Measurements from ENCODE around the gene TTLL10.
A peak's percentile ranks its signal among the peaks of the same experiment; 100 is the strongest.

Gene TTLL10

DNA sequence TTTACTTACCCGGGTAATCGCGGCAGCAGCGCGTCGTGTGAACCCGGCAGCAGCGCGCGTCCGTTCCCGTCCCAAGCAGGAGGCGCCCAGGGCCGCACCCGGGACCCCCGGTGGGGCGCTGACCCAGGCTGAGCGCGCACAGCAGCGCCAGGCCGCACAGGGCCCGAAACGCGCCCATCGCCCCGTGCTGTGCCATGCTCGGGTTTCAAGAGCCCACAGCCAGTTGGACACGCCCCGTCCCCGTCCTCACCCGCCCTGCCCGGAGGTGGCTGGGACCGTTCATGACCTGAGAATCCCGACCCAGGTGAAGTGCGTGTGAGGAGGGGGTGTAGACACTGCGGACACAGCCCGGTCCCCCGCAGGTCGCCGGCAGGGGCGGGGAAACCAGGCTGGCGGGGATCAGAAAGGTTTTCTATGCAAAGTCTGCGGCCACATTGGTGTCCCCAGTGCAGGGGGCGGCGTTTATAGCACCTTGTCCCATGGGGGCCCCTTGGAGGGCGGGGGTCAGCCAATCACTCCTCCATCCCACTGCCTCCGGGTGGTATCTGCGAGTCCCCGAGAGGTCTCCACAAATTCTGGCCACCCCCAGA is 32.8 kb downstream of the TTLL10 start, which contains the start of gene TNFRSF18:
Gene TNFRSF18, minus strand, starts transcription at position 217 of the 590 bp plus-strand sequence. Its CDS starts 21 bp downstream, at position 196.
- DNase-seq: peak in 4 of 5 experiments; percentile 15 to 67 (median 38)

DNA sequence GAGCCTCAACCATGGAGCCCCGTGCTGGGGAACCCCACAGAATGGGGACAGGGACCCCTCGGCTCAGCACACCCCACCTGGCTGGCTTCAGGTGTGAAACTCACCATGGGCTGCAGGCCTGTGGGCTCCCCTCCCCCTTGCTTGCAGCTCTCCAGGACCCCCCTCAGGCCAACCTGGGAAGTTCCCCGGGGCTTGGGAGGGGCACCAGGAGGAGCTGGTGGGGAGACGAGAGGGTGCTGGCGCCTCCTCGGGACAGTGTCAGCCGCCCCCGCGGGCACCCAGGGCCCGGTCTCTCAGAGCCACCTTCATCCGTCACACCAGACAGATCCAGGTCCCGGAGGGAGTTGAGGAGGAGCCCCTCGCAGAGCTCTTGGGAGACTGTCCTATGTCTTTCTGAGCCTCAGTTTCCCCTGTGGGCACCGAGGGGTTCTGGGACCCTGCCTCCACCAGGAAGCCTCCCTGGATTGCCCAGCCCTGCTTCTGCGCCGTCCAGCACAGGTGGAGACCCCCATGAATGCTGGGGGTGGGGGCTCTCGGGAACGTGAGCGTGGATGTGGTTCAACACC is 33.4 kb downstream of the TTLL10 start:
- peak in 2 of 5 experiments; percentile 9 to 17 for DNase-seq

DNA sequence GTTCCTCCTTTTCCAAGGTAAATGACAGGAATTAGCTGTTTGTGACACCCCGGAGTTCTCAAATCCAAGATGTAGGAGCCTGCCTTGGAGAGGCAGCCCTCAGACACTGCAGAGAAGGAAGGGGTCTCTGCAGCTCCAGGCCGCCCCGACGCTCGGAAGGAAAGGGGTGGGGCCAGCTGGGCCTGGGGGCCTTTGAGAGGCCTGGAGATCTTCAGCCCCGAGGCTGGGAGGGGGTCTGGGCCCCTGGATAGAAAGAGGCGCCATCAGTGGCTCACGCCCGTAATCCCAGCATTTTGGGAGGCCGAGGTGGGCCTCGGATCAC is 33.9 kb downstream of the TTLL10 start:
- peak in 1 of 5 experiments; percentile 5 for DNase-seq

DNA sequence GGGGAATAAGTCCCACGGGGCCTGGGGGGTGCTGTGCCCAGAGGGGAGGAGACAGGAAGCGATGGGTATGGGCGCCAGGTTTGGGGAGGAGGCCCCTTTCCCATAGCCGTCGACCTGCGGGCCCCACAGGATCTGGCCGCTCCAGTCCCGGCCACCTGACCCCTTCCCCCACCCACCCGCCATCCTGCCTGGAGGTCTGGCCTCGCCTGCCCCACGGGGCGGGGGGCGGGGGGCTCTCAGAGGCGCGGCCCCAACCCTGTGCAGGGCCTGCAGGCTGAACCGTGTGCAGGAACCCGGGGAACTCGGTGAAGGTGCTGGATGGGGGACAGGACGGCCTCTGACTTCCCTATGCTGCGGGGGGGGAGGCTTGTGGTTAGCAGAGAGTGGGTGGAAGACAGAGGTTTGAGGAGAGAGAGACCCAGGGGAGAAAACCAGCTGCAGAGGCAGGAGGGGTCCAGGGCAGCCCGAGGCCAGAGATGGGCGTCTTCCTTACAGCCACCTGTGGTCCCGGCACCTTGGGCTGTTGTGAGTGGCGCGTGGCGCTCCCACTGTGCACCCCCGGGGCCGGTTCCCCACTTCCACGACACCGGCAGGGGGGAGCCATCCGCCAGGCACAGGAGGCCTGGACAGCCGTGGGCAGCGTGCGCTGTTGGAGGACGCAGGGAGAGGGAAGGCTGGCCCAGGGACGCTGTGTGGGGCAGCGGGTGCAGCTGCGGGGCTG is 35.2 kb downstream of the TTLL10 start:
- peak in 3 of 5 experiments; percentile 10 to 71 (median 56) for DNase-seq

DNA sequence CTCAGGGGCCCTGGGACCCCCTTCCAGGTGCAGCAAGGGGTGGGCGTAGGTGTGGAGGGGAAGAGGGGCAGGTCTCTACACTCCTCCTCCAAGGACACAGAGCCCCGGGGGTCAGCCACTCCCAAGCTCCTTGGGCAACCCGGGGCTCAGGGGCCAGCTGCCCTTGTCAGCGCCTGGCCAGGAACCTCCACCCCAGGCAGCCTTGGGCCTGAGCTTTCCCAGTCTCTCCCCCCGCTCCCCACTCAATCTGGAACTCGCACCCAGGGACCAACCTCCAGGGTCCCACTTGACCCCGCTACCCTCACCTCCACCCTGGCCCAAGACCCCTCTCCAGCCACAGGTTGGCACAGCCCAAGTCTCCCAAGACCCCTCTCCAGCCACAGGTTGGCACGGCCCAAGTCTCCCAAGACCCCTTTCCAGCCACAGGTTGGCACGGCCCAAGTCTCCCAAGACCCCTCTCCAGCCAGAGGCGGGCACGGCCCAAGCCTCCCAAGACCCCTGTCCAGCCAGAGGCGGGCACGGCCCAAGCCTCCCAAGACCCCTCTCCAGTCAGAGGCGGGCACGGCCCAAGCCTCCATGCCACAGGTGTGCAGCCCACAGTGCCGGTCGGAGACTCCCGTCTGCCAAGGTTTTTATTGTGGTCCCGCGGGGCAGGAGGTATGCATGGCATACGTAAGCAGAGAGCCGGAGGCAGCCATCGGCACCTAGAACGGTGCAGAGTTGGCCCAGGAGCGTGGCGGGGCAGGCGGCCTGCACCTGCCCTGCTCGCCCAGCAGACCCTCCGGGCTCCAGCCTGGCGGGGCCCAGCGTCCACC is 37.3 kb downstream of the TTLL10 start:
- DNase-seq: peak in 2 of 5 experiments; percentile 7 to 15

DNA sequence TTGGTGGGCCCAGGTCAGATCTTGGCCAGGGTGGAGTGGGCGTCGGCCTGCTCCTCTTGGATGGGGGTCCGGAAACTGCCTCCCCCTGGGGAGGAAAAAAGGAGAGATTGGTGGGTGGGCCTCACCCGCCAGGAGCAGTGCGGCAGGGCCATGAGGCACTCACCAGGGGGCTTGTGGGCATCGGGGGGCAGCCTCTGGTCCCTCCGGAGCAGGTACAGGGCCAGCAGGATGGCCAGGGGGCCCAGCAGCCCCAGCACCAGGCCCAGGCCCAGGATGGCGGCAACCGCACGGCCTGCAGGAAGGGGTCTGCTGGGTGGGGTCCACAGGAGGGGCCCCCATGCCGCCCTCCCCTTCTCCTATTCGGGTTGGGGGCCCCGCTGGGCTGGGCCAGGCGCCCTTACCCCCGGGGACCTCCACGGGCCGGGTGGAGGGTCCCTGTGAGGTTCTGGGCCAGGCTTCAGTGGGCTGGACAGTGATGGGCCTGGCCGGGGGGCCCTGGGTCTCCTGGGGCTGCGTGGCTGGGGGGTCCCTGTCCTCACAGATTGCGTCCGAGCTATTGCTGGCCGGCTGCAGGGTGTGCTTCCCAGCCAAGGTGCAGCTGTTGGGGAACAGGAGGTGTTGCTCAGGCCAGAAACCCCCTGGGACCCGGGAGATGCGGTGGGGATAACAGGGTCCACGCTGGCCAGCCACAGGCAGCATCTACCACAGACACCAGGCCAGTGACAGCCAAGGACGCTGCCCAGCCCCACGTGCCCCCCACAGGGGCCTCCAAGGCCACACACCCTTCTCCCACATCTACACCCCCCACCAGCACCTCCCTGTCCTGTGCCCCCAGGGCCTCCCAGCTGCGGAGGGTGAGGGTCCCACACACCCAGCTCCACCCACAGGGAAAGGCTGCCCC is 38.1 kb downstream of the TTLL10 start:
- peak in 2 of 5 experiments; percentile 6 to 7 for DNase-seq

DNA sequence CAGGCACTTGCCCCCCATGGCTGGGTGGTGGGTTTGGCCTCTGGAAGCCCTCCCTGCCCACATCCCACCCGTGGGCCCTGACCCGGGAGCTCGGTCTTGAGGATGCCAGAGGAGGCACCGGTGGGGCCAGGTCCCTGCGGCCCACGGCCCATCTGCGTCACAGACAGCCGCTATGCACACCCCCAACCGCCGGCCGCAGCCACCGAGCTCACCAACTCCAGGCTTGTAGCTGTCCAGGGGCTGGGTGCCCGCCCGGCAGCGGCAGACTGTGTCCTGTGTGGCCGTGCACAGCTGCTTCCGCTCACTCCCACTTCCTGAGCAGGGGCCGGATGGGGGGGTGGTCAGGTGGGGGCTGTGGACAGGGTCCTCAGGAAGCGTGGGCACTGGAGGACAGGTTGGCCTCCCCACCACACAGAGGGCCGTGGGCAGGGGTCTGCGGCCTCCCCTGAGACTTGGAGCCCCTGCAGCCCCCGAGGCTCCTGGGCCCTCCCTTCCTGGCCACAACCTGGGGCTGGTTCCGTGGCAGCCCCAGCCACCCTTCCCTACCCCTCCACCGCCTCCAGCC is 39.2 kb downstream of the TTLL10 start:
- DNase-seq: peak in 3 of 5 experiments; percentile 36 to 85 (median 73)

DNA sequence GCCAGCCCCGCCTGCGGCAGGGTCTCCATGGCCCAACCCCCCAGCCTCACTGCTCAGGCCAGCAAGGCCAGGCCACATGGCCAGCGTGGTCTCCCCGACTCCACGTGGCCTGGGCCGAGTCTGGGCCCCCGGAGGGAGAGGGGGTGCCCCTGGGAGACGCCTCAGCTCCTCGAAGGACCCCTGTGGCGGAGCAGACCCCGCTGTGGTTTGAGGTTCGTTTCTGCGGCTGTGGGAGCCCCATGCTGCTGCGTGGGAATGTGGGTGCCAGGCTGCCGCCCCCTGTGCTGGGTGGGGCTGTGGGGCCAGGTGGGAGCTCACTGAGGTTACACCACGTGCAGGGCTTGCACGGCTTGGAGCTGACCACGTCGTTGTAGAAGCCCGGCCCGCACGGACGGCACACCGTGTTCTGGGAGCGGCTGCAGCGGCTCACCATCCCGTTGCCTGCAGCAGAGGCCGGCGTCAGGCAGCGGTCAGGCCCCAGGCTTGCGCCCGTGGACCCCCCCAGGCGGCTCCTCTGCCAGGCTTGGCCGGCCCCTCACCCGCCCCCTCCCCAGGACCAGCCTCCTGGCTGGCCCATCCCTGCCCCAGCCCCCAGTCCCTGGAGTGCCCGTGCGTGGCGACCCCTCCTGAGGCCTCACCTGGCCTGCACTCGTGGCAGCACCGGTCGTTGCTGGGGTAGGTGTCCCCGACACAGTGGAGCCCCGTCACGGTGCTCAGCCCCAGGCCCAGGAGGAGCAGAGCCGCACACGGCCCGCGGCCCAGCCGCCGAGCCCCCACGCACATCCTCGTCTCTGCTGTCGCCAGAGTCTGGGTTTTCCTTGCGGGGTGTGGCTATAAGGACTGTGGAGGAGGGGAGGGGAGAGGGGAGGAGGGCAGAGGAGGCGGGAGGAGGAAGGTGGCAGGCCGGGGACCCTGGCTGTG is 39.9 kb downstream of the TTLL10 start, which contains the start of gene TNFRSF4:
Gene TNFRSF4, minus strand, starts transcription at position 809 of the 921 bp plus-strand sequence. Its CDS starts 26 bp downstream, at position 783.
- DNase-seq: peak in 4 of 5 experiments; percentile 32 to 69 (median 52)

DNA sequence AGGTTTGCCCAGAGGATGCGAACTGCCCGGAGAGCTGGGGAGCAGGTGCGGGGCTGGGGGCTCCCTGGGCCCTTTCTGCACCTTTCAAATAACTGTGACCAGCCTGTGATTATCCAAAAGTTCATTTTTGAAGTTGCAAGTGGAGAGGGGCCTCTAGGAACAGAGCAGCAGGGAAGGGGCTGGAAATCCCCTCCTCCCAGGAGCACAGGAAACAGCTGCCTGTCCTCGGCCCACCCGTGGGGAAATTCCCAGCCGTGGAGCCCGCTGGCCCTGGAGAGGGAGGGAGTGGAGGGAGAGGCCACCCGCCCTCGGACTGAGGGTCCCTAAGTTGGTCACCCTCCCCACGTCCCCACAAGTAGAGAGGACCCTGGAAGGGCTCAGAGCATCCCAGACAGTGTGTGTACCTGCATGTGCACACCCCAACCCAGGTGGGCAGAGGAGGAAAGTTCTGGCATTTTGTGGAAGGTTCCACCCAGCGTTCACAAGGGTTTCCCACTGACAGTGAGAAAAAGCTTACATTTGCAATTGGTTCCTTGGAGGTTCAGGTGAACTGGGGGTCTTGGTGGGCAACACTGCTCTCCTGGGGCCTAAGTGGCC is 41.5 kb downstream of the TTLL10 start:
- DNase-seq: no peak

DNA sequence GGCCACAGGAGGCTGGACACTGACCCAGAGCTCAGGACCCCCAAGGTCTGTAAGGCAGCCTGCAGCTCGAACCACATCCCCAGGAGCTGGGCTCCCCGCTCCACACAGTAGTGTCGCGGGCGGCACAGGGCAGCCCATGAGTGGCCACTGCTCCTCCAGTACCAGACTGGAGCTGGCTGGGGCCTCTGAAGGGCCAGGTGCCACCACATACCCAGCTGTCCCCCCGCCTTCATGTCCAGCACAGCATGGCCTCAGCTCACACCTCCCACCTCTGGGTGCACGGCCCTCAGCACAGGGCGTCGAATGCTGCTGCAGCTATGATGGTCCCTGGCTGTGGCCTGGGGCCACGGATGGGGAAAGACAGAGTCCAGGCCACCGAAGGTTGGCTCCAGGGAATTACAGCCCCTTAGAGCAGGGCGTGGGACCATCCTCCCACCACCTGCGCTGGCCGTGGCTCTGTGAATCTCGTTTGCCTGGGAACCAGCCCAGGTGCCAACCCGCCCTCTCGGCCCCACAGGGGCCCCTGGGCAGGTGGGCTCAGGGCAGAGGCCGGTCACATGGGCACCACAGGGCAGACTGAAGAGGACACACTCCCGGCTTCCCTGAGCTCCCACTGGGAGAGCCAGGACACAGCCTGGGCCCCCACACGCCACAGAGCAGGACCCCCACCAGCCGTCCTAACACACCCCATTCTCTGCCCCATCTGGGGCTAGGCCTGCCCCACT is 42.4 kb downstream of the TTLL10 start:
- no peak for DNase-seq

DNA sequence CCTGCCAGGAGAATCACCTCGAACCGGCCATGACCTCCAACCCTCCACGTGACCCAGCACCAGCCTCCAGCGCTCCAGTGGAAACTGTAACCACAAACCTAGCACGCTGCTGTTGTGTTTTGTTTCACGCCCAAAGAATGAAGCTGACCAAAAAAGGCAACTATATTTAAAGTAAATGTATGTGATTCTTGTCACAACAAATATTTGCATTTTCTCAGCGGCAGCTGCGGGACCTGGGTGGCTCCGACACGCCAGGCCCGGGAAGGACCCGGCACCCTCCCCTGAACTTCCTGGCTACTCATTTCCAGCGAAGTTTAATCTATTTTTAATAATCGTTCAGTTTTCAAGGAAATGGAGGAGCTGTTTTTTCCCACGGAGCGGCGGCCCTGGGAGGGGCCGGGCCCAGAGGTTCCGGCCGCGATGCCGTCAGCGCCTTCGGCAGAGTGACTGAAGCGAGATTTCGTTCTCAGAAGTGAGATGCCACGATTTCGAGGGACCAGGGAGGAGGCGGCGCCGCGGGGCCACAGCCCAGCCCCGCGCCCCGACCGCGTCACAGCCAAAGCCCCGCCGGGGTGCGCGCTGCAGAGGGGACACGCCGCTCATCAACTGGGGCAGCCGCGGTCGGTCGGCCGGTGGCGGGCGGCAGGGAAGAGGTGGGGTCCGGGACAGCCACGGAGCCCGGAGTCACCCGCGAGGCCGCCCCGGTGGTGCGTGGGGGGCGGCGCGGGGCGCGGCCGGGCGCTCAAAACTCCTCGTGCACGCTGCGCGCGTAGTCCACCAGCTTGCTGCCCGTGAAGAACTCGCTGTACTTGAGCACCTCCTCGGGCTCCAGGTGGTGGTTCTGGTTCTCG is 43.3 kb downstream of the TTLL10 start:
- DNase-seq: peak in 4 of 5 experiments; percentile 37 to 90 (median 59)

DNA sequence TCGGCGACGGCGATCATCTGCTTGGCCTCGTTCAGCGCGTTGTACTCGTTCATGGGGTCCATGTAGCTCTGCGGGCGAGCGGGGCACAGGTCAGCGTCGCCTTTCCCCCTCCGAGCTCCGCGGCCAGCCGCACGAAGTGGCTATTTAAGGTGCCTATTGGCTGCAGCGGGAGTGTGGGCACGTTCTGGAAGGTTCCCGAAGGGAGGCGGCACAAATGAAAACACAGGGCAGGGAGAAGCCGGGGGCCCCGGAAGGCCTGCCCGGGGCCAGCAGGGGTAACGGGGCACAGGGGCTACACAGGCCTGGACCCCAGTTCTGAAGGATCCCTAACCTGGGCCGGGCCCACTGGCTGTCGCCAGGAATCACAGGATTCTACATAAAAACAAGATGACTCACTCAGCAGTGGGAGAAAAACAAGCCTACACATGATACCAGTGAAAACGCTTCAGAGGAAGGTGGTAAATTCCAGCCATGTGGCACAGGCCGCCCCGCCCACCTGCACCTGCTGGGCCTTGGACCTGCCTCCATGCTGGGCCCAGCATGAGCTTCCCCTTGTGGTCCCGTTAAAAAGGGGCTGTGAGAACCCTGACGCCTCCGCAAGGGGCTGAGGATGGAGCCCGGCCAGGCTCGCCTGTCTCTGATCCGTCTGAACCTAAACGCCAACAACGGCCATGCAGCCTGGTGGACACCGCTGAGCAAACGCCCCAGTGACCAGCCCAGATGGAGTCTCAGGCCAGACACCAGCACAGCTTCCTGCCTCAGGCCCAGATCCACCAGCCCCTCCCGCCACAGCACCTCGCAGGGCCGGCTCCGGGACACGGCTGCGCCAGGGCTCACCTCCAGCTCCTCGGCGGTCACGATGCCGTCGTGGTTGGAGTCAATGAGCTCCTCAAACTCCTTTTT is 44.2 kb downstream of the TTLL10 start:
- DNase-seq: peak in 2 of 5 experiments; percentile 48 to 52

DNA sequence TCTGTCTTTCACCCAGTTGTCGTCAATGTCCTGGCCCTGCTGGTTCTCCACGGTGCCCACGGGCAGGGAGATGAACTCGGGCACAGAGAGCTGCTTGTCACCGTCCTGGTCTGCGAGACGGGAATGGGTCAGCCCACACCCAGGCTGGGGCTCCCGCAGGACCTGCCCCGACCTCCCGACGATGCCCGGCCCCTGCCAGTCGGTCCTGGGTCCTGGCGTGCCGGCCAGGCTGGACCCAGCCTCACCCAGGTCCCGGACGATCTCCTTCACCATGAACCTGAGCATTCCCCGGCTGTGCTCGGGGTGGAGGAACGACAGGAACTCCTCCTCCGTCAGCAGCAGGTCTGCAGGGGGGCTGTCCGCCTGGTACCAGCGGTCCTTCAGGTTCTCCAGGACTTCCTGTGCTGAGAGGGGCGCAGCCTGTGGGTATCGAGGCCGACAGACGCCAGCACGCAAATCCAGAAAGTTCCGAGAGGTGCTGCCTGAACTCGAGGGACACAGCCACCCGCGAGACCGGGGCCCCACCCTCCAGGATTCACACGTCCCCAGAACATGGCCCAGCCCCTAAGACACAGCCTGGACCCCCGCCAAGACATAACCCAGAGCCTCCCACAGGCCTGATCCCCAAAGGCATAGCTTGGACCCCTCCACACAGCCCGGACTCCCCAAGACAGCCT is 45.0 kb downstream of the TTLL10 start:
- DNase-seq: no peak

DNA sequence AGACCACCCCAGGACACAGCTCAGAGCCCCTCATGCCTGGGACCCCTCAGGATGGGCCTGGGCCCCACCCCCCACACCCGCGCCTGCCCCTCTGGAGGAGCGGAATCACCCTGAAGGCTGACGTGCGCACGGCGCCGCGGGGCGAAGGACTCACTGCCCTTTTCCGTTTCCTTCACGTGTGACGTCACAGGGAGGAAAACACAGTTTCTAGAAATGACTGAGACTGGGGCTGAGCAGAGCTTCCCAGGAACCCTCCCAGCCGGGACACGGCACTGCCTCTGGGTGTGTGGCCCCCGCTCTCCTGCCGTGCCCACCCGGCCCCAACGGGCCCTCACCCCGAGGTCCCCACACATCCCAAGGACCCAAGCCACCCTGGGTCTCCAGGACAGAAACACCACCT is 45.7 kb downstream of the TTLL10 start:
- peak in 3 of 5 experiments; percentile 54 to 92 (median 59) for DNase-seq

DNA sequence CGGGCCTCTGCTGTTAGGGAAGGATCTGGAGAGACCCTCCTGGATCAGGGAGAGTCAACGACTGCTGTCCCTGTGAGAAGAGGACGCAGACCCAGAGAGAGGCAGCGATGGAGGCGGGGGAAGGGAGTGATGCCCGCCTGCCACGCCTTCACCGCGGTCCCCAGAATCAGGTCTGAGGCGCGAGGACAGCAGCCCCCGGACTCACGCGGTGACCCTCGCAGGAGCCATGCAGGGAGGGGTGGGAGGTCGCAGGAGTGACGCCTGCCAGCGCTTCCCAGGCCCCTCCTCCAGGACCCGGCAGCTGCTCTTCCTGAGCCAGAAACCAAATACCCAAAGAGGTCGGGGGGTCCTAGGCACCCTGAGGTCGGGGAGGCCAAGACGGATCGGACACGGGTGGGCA is 46.5 kb downstream of the TTLL10 start:
- DNase-seq: no peak

DNA sequence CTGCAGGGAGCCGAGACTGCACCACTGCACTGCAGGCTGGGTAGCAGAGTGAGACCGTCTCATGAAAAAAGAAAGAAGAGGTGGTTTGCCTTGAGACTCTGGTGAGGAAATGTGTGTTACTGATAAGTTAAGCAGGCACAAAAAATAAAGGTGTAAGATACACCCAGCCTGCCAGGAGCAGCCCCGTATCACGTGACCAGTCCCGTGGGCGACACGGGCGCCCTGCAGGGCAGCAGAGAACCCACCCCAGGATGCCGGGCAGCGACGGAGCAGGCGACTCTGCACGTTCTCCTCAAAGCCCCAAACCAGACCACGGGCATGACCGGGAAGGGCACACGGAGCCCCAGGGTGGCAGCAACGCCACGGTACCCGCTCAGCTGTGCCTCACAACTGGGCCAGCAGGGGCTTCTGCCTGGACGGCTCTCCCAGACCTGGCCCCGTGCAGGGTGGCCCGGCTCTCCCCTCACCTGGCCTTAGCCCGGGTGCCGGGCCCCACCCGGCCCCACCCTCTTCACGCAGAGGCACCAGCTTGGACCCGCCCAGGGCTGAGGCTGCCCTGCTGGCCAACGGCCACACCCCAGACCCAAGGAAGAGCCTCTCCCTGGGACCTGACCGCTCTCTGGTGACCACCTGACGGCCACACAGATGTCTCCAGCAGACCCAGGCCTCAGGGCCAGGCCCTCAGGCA is 48.4 kb downstream of the TTLL10 start:
- DNase-seq: no peak
